Activated T-helper 1 cell treated with Interleukin-2 at 50 U/mL for 16 hours (primary cell): ENCODE measurements around the gene NT5C2.

Source experiments
- DNase-seq: peaks from one replicate; pipeline ENCODE4 v3.0.0-alpha.2; 2020; ENCODE audit warnings: low read depth

NT5C2 gene

DNA sequence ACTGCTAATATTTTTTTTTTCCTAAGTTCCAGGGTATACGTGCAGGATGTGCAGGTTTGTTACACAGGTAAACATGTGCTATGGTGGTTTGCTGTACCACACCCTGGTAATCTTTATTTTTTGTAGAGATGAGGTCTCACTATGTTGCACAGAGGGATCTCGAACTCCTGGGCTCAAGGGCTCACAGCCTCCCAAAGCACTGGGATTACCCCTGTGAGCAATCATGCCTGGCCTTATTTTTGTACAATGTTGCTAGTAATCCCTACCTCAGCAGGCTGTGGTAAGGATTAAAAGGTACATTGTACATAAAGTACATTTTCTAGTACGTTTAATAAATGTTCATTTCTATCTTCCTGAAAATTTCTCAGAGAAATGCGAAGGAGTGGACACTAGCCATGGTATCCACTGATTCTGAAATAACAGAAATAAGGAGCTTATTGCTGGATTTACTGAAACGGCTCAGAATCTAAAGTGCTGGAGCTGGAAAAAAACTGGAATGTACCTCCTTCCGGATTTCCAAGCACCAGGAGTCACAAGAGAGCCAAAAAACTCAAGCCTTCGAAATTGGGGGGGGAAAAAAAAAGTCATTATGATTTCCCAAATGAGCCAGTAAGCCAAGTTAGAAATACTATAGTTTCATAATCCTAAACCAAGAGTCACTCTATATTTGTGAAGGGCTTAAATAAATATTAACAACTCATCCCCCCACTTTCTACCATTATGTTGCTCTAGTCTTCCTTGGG lies 69.6 kb downstream of the NT5C2 start:
- DNase-seq, result no peak

DNA sequence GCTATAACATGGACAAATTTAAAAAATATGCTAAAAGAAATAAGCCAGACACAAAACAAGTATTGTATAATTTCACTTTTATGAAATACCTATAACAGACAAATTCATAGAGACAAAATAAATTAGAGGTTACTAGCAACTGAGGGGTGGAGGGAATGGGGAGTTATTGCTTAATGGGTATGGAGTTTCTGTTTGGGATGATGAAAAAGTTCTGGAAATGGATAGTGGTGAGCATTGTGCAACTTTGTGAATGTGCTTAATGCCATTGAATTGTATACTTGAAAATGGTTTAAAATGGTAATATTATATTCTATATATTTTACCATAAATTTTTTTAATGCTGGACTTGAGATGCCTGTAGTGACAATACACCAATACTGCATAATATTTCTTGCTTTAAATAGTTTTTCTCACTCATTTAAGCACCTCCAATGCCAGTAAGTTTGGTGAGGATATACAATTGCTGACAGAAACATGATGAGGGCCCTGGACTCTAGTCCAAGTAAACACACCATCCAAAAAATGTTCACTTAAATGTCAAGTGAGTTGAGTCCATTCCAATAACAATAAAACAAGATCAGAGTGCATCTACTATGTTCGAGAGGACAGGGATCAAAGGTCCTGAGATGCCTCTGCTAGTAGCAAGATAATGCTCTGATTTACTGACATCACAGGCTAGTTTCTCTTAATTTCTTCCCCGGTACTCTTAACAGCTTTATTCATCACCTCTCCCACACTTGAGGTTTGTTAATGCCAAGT lies 71.9 kb downstream of the NT5C2 start:
- DNase-seq, result no peak

DNA sequence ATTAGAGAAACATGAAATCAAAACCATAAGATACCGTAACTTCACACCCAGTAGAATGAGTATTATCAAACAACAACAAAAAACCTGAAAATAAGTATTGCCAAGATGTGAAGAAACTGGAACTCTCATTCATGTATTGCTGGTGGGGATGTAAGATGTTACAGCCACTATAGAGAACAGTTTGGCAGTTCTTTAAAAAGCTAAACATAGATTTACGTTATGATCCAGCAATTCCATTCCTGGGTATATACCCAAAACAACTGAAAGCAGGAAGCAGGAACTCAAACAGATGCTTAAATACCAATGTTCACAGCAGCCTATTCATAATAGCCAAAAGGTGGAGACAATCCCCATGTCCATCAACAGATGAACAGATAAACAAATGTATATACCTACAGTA lies 72.5 kb downstream of the NT5C2 start:
- no peak for DNase-seq

DNA sequence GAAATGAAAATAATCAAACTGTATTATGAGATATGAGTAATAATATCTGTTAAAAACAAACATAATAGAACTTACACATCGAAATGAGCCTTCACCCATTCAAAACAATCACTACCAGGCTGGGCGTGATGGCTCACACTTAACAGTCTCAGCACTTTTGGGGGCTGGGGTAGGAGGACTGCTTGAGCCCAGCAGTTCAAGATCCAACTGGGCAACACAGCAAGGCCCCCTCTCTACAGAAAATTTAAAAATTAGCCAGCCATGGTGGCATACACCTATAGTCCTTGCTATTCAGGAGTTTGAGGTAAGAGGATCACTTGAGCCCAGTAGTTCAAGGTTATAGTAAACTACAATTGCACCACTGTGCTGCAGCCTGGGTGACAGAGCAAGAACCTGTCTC lies 75.8 kb downstream of the NT5C2 start:
- no peak for DNase-seq

DNA sequence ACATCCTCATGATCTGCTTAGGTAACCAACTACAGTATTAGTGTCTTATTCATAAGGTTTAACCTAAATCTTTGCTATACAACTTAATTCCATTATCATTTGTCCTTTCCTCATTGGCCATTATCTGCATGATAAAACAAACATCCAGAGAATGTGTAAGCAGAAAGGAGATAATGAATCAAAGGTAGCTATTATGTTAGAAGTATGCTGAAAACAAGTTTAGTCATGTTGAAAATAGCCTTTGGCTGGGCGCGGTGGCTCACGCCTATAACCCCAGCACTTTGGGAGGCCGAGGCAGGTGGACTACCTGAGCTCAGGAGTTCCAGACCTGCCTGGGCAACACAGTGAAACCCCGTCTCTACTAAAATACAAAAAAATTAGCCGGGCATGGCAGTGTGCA lies 78.2 kb downstream of the NT5C2 start:
- DNase-seq, result no peak

DNA sequence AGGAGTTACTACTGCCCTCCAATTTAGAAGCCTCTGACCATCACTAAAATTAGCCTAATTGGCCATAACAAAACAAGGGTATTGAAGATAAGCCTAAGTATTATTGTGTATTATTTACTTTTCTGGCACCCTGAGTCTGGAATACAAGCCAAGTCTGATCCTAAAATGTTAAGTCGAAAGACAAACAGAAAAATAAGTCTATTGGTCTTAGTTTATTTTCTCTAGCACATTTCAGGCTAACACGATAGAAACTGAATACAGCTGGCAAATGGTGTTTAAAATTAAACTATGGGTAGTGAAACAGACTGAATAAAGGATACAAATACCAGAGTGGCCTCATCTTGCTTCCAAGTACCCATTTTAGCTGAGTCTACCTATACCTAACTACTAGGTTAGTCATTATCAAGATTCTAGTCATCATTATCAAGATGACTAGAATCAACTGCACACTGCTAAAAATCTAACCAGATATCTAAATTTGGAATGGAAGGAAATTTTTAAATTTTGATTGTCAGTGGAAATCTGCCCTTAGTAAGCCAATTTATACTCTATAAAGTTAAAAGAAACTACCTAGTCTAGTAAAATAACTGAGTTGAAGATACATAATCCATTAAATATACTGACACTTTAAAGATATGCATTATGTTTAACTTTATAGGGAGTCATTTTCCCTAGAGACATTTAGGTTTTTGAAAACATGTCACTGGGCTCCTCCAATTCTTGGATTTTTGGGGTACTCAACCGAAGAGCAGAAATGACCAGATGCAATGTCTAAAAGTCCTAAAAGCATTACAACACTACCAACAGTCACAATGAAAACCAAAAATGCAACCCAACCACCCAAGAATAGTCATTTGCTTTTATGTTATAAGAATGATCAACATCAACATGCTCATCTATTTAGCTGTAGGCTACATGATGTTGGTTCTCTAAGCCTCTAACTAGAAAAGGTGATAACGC lies 80.9 kb downstream of the NT5C2 start:
- no peak for DNase-seq

DNA sequence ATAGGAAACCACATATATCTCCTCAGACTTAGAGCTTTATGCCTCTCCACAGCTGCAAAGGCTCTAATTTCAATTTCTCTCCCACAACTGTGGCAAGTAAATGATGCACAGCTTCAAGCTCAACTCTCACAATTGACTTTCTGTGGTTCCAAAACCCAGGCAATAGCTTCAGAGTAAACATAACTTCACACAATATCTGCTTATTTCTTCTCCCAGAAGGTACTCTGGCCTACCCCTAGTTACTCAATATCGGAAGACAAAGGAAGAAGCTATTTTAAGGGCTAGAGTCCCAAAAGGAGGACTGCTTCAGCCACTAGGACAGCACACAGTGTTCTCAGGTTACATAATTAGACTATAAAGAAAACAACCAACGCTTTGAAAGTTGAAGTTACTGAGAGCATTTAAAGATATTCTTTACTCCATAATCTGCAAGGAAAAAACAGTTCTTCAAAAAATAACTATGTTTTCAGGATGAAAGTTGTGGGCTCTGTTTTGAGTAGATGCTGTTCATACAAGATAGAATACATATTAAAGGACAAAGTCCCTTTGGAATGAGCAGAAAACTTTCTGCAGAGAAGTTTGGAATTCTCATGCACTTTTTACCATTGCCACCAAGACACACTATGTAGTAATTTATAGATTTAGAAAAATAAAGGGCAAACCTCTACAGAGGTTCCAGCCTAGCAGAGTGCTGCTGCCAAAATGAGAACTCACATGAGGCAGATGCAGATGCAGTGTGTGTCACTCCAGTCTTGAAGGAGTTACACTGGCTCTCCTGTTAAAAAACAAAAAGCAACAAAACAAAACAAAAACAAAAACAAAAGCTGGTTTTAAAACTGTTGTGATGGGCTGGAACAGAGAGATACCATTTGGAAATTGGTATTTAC lies 81.8 kb downstream of the NT5C2 start:
- DNase-seq, result no peak

DNA sequence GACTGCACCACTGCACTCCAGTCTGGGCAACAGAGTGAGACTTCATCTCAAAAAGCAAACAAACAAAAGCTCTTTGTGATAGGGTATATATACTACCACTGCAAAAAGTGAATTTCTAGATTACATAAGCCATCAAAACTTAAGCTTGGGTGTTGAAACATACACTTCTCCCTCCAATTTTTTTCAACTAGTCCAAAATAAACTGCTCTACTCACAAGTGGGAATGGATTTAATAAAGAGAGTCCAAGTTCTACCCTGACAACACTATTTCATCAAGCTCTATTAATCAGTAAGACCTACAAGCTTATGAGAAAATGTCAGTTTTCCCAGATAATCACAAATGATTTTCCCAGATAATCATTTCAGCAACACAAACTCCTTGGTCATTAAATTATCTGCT lies 82.7 kb downstream of the NT5C2 start:
- no peak for DNase-seq

DNA sequence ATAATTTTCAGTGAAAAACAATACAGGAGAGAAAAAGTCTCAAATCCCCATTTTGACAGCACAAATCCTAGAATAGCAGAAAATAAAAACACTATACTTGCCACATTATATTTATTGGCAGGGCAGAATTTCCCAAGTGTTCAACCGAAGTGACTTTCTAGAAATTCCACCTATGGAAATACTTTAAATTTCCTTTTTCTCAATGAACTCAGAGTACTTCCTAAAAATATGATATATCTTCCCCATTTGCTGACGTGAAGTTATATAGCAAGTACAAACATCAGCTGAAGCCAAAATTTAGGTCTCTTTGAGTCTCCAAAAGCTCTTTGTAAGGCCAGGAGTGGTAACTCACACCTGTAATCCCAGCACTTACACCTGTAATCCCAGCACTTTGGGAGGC lies 83.3 kb downstream of the NT5C2 start:
- DNase-seq, result no peak

DNA sequence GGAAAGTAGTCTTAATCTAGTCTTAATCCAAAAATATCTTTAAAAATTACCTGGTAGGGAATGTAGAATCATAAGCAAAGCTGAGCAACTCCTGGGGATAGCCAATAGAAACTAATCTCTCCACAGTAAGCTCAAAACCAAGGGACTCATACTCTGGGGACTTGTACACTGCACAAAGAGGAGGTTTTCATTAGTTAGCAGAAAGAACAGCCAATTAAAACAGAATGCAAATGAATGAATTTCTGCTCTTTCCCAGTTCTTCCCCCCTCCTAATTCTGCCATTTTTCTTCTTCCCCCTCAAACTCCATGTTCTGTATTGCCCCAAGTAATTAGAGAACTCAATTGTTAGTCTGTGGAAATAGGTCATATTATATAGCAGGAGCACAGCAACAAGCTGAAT lies 86.5 kb downstream of the NT5C2 start:
- DNase-seq, result no peak

DNA sequence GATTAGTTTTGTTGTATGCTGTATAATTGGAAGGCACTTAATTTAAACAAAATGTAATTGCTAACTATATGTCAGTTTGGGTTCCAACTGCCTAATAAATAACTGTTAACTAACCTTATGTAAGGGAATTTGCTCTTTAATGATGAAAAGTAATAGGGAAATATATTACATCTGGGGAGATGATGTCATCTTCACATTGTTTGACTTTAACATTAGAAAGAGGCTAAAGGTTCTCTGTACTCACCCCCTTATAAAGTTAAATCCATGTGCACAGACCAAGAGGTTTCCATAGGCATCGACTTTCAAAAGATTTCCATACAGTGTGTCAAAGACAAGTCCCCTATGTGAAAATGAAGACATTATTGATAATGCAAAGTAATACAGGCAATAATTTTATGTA lies 87.6 kb downstream of the NT5C2 start:
- no peak for DNase-seq

DNA sequence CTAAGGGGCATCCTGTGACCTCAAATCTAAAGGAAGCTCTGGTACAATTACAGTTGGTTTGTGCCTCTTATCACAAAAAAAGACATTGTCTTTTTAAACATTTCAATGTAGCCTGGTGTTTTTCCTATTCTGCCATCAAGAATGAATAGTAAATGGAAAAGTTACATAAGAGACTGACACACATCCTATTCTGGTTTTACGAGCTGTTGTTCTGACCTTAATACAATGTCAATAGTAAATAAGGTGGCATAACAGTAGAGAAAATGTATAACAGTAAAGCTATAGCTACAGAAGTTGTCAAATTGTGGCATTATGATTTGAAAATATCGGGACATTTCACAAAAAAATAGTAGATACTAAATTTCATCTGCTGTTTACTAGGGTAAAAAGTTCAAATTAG lies 88.4 kb downstream of the NT5C2 start:
- no peak for DNase-seq

DNA sequence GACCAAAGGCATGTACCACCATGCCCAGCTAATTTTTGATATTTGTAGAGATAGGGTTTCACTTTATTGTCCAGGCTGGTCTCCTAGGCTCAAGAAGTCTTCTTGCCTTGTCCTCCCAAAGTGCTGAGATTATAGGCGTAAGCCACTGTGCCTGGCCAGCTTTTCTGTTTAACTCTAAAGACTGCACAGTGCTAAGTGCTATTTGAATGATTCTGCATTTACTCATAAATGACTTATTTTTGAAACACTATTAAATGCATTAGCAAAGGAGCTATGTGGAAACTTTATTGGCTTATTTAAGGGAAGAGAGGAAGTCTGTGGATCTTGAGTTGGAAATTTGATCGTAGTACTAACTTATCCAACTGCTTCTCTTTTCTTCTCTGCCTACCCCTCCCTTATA lies 89.1 kb downstream of the NT5C2 start:
- DNase-seq, result no peak

DNA sequence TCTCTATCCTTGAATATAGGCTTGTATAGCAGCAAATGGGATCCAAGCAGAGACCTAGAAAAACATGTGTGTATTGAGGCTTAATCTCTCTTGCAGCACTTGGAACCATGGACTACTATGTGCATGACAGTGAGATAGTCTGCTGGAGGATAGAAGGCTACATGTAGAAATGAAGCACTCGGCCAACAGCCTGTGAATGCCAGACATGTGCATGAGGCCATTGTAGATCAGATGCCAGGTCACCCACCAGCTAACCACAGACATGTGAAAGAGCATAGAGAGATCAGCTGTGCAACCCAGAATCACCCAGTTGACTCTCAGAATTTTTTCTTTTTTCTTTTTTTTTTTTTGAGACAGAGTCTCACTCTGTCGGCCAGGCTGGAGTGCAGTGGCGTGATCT lies 90.9 kb downstream of the NT5C2 start:
- DNase-seq, result no peak

DNA sequence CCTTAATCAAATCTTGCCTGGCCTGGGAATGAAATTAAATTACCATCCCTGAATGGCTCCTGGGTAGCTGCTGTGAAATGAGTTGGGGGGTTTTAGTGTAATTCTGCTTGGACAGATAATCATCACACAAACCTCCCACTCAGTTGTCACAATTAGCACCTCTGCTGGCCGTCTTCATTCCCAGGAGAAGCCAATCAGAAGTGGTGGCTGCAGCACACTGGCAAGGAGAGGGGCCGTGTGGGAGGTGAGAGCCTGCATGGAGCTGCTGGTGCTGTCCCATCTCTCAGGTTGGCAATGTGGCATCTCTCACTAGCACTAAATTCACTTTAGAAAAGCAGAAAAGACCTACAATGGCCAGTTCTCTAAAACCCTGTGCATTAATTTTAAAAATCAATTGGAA lies 92.5 kb downstream of the NT5C2 start:
- no peak for DNase-seq

DNA sequence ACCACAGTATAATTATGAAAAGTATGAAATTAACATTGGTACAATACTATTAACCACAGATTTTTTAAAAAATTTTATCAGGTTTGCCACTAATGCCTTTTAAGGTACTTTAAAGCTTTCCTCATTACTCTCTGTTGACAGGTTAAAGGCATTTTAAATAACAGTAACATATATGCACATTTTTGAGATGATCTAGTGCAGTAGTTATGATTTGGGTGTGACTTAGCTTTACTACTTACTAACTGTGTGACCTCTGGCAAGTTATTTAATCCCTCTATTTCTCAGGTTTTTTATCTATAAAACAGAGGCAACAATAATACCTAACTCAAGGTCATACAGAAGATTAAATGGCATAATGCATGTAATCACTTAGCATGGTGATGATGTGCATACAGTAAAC lies 94.8 kb downstream of the NT5C2 start:
- no peak for DNase-seq

DNA sequence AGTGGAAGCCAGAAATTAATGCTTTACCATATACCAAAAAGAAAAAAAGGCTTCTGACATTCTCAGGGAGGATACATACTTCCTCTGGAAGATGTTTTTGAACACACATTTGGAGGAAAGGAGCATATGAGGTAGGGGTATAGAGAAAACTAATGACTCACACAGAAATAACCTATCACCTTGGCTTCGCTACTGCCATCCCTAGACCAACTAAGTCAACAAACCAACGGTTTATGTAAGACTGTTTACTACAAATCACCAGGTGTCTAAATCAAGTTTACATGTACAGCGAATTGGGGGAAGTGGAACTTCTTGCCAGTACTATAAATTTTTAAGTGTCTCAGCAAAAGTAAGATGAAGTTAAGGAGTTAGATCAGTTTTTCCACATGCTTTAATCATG lies 96.9 kb downstream of the NT5C2 start:
- no peak for DNase-seq

DNA sequence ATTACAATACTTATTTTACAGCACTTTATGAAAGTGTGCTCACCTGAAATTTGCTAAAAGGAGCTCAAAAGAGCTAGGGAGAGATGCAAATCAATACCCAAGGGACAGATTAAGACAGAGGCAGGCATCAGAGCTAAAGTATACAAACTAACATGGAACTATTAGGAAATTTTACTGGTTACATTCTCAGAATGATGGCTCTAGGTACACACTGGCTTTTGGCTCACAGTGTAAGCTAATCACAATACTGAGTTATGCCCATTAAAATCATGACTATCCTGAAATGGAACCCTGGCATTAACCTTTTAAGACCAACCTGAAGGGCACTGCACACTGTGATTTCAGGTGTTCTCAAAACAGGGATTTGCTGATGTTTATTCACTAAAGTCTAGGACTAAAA lies 98.1 kb downstream of the NT5C2 start:
- no peak for DNase-seq

DNA sequence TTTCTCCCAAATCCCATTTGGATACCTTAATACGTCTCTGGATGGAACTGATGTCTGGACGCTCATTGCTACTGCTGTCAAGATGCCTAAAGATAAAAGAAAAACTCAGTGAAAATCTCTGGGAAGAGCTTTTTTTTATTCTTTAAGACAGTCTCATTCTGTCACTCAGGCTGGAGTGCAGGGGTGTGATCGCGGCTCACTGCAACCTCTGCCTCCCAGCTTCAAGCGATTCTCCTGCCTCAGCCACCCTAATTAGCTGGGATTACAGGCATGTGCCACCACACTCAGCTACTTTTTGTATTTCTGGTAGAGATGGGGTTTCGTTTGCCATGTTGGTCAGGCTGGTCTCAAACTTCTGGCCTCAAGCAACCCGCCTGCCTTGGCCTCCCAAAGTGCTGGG lies 102.2 kb downstream of the NT5C2 start:
- no peak for DNase-seq

DNA sequence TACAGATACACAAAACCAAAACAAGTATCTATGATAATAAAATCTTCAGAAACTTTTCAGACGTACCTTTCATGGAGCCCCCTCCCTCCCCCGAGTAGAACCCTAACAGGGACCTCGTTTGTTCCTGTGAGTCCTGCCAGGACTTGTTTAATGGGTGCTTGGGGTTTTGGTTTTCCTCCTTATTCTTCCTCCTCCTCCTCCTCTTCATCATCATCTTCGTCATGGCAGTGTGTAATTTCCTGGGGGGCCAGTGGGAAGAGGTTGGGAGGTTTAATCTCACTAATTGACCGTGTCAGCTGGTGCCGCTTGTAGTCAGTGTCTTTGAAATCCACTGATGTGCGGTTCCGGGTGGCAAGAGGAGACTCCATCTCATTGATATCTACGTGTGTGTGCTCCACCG lies 103.6 kb downstream of the NT5C2 start:
- no peak for DNase-seq

DNA sequence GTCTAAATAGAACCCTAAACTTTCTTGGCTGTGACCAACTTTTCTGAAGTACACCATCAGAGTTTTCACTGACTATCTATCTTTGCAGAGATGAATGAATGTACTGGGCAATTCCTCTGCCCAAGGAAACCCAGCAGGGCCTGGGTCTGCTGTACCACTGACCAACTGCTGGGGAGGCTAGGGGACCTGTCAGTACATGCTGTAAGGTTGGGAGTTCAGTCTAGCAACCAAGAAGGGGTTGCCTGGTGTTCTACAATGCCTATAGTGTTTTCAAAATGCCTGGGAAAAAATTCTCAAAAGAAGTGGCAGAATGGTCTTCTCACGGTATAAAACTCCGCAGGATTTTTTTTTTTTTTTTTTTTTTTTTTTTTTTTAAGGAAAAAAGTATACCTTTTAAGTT lies 106.3 kb downstream of the NT5C2 start:
- no peak for DNase-seq

DNA sequence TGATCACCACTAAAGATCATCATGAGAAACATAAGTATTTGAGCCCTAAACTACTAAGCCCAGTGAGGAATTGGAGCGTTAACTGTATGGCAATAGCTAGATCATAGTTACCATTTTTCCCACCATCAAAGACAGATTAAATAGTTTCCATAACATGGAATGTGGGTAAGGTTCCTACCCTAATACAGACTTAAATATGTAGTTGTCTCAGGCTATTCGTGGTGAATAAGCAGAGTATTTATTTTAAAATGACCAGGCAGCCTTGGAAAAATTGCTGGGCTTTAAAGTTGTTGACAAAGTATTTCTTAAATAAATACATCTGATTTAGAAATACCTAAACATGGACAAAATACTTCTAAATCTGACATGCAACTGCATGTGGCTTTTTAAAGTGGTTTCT lies 106.8 kb downstream of the NT5C2 start:
- DNase-seq, result no peak
